Measurements from ENCODE around the gene RING1. TPM values are rescaled to one million over a fixed set of nuclear protein-coding genes. Genes with fewer than 3 reads are reported as not detected.
A peak's percentile ranks its signal among the peaks of the same experiment; 100 is the strongest.

The RING1 gene
- total and polyA plus RNA-seq, 2 donors = 19.1 to 48.3 TPM

- H3K27ac ChIP-seq (ENCODE audit: low read depth) = no peak overlapping the region
- WGBS = 2% methylated on average over 28 of the region's 28 CpGs
- no peaks in the 10 kb centered on the region for H3K4me1 ChIP-seq (ENCODE audit: insufficient read depth)
- H3K36me3 ChIP-seq (ENCODE audit: insufficient read depth) = no peaks in the 10 kb centered on the region
- H3K4me3 ChIP-seq (ENCODE audit: low read depth, low read length) = no peak overlapping the region
- peak; percentile 72 for DNase-seq (ENCODE audit: extremely low spot score)
These were observed 39.8 kb downstream of the RING1 start for GRCh38 chr6:33247977-33248642.

GRCh38 chr6:33248643-33248931, 40.3 kb downstream of the RING1 start:
- H3K4me3 ChIP-seq (ENCODE audit: low read depth, low read length) = peak overlapping the region; percentile 30
- under 1% methylated on average over 18 of the region's 18 CpGs for WGBS
- H3K4me1 ChIP-seq (ENCODE audit: insufficient read depth) = no peaks in the 10 kb centered on the region
- H3K36me3 ChIP-seq (ENCODE audit: insufficient read depth) = no peaks in the 10 kb centered on the region
- H3K27ac ChIP-seq (ENCODE audit: low read depth) = peak overlapping the region; percentile 63
- peak; percentile 31 for DNase-seq (ENCODE audit: extremely low spot score)

GRCh38 chr6:33248932-33249731, 40.8 kb downstream of the RING1 start:
- DNase-seq (ENCODE audit: extremely low spot score) = peak; percentile 97
- H3K27ac ChIP-seq (ENCODE audit: low read depth) = peak overlapping the region; percentile 80
- peak overlapping the region; percentile 37 for H3K4me3 ChIP-seq (ENCODE audit: low read depth, low read length)
- H3K4me1 ChIP-seq (ENCODE audit: insufficient read depth) = no peaks in the 10 kb centered on the region
- under 1% methylated on average over 58 of the region's 58 CpGs for WGBS
- H3K36me3 ChIP-seq (ENCODE audit: insufficient read depth) = no peaks in the 10 kb centered on the region

GRCh38 chr6:33249732-33250630, 41.7 kb downstream of the RING1 start:
- Histone ChIP-seq H3K36me3 (ENCODE audit: insufficient read depth) (no peaks in the 10 kb centered on the region), H3K4me3 (ENCODE audit: low read depth, low read length) (peak overlapping the region; percentile 37), H3K4me1 (ENCODE audit: insufficient read depth) (no peaks in the 10 kb centered on the region), H3K27ac (ENCODE audit: low read depth) (peak overlapping the region; percentile 80)
- WGBS = 14% methylated on average over 15 of the region's 15 CpGs
- no peak for DNase-seq (ENCODE audit: extremely low spot score)

- H3K36me3 ChIP-seq (ENCODE audit: insufficient read depth) = no peaks in the 10 kb centered on the region
- no peak overlapping the region for H3K27ac ChIP-seq (ENCODE audit: low read depth)
- no peak for DNase-seq (ENCODE audit: extremely low spot score)
- H3K4me1 ChIP-seq (ENCODE audit: insufficient read depth) = no peaks in the 10 kb centered on the region
- 94% methylated on average over 13 of the region's 13 CpGs for WGBS
- H3K4me3 ChIP-seq (ENCODE audit: low read depth, low read length) = no peak overlapping the region
These were observed 42.4 kb downstream of the RING1 start for GRCh38 chr6:33250731-33251130.

- H3K4me1 ChIP-seq (ENCODE audit: insufficient read depth) = no peaks in the 10 kb centered on the region
- H3K27ac ChIP-seq (ENCODE audit: low read depth) = no peak overlapping the region
- H3K4me3 ChIP-seq (ENCODE audit: low read depth, low read length) = no peak overlapping the region
- DNase-seq (ENCODE audit: extremely low spot score) = no peak
- 90% methylated on average over 6 of the region's 6 CpGs for WGBS
- no peaks in the 10 kb centered on the region for H3K36me3 ChIP-seq (ENCODE audit: insufficient read depth)
These were observed 43.2 kb downstream of the RING1 start for GRCh38 chr6:33251395-33252012.

- no peaks in the 10 kb centered on the region for H3K4me1 ChIP-seq (ENCODE audit: insufficient read depth)
- H3K36me3 ChIP-seq (ENCODE audit: insufficient read depth) = no peaks in the 10 kb centered on the region
- no peak overlapping the region for H3K27ac ChIP-seq (ENCODE audit: low read depth)
- no peak overlapping the region for H3K4me3 ChIP-seq (ENCODE audit: low read depth, low read length)
- no peak for DNase-seq (ENCODE audit: extremely low spot score)
These were observed 44.5 kb downstream of the RING1 start for GRCh38 chr6:33252759-33253158.

- Histone ChIP-seq H3K4me3 (ENCODE audit: low read depth, low read length) (no peak overlapping the region), H3K4me1 (ENCODE audit: insufficient read depth) (no peaks in the 10 kb centered on the region), H3K36me3 (ENCODE audit: insufficient read depth) (peaks cover 3% of the 10 kb centered on the region), H3K27ac (ENCODE audit: low read depth) (no peak overlapping the region)
- 95% methylated on average over 4 of the region's 4 CpGs for WGBS
- DNase-seq (ENCODE audit: extremely low spot score) = no peak
These were observed 46.3 kb downstream of the RING1 start for GRCh38 chr6:33254591-33254990.

GRCh38 chr6:33259032-33259431, 50.7 kb downstream of the RING1 start:
- H3K27ac ChIP-seq (ENCODE audit: low read depth) = no peak overlapping the region
- no peak for DNase-seq (ENCODE audit: extremely low spot score)
- H3K4me1 ChIP-seq (ENCODE audit: insufficient read depth) = no peaks in the 10 kb centered on the region
- H3K4me3 ChIP-seq (ENCODE audit: low read depth, low read length) = no peak overlapping the region
- peaks cover 3% of the 10 kb centered on the region for H3K36me3 ChIP-seq (ENCODE audit: insufficient read depth)
- 85% methylated on average over 5 of the region's 5 CpGs for WGBS

Small RNA genes within 50 kb of the gene (small RNA-seq; reads per million reads assigned to genes)
- 1.7 reads per million, percentile 85 among the genes with 10 or more reads in this experiment for gene MIR219A1
- 0.09 reads per million for gene RNY4P10

Other genes with a start within 250 kb of the RING1 start
- 79.0 TPM for gene BRD2, start 239.9 kb upstream of the RING1 start, total RNA-seq
- gene BRD2, start 239.9 kb upstream of the RING1 start, polyA plus RNA-seq = 138 TPM
- 2.7 TPM for gene HLA-DOA, start 198.9 kb upstream of the RING1 start, total RNA-seq
- 5.7 TPM for gene HLA-DOA, start 198.9 kb upstream of the RING1 start, polyA plus RNA-seq
- gene HLA-DPA1, start 134.9 kb upstream of the RING1 start, total RNA-seq = 25.4 TPM
- 51.6 TPM for gene HLA-DPA1, start 134.9 kb upstream of the RING1 start, polyA plus RNA-seq
- 16.4 TPM for gene HLA-DPB1, start 132.5 kb upstream of the RING1 start, total RNA-seq
- gene HLA-DPB1, start 132.5 kb upstream of the RING1 start, polyA plus RNA-seq = 74.7 TPM
- gene COL11A2, start 16.0 kb upstream of the RING1 start, total RNA-seq = 1.3 TPM
- gene COL11A2, start 16.0 kb upstream of the RING1 start, polyA plus RNA-seq = 0.30 TPM
- gene RXRB, start 7.8 kb upstream of the RING1 start, total RNA-seq = 21.4 TPM
- 41.6 TPM for gene RXRB, start 7.8 kb upstream of the RING1 start, polyA plus RNA-seq
- 60.0 TPM for gene SLC39A7, start 7.6 kb upstream of the RING1 start, total RNA-seq
- 77.1 TPM for gene SLC39A7, start 7.6 kb upstream of the RING1 start, polyA plus RNA-seq
- 7.6 TPM for gene HSD17B8, start 3.8 kb upstream of the RING1 start, total RNA-seq
- 17.3 TPM for gene HSD17B8, start 3.8 kb upstream of the RING1 start, polyA plus RNA-seq
- 32.4 TPM for gene VPS52, start 63.4 kb downstream of the RING1 start, total RNA-seq
- gene VPS52, start 63.4 kb downstream of the RING1 start, polyA plus RNA-seq = 45.3 TPM
- gene RPS18, start 63.6 kb downstream of the RING1 start, total RNA-seq = 3,033 TPM
- gene RPS18, start 63.6 kb downstream of the RING1 start, polyA plus RNA-seq = 4,357 TPM
- gene B3GALT4, start 68.6 kb downstream of the RING1 start, total RNA-seq = 8.0 TPM
- 19.3 TPM for gene B3GALT4, start 68.6 kb downstream of the RING1 start, polyA plus RNA-seq
- 29.7 TPM for gene WDR46, start 80.7 kb downstream of the RING1 start, total RNA-seq
- gene WDR46, start 80.7 kb downstream of the RING1 start, polyA plus RNA-seq = 40.2 TPM
- gene PFDN6, start 81.1 kb downstream of the RING1 start, total RNA-seq = 24.3 TPM
- 104 TPM for gene PFDN6, start 81.1 kb downstream of the RING1 start, polyA plus RNA-seq
- 44.0 TPM for gene RGL2, start 90.4 kb downstream of the RING1 start, total RNA-seq
- 77.5 TPM for gene RGL2, start 90.4 kb downstream of the RING1 start, polyA plus RNA-seq
- gene TAPBP, start 105.6 kb downstream of the RING1 start, total RNA-seq = 43.0 TPM
- gene TAPBP, start 105.6 kb downstream of the RING1 start, polyA plus RNA-seq = 48.8 TPM
- gene ZBTB22, start 109.2 kb downstream of the RING1 start, total RNA-seq = 15.8 TPM
- gene ZBTB22, start 109.2 kb downstream of the RING1 start, polyA plus RNA-seq = 21.4 TPM
- gene DAXX, start 114.5 kb downstream of the RING1 start, total RNA-seq = 15.3 TPM
- gene DAXX, start 114.5 kb downstream of the RING1 start, polyA plus RNA-seq = 36.7 TPM
- 7.5 TPM for gene KIFC1, start 183.3 kb downstream of the RING1 start, total RNA-seq
- gene KIFC1, start 183.3 kb downstream of the RING1 start, polyA plus RNA-seq = 1.2 TPM
- 16.4 TPM for gene PHF1, start 202.5 kb downstream of the RING1 start, total RNA-seq
- gene PHF1, start 202.5 kb downstream of the RING1 start, polyA plus RNA-seq = 79.4 TPM
- gene CUTA, start 209.6 kb downstream of the RING1 start, total RNA-seq = 62.5 TPM
- gene CUTA, start 209.6 kb downstream of the RING1 start, polyA plus RNA-seq = 192 TPM
- gene SYNGAP1, start 211.6 kb downstream of the RING1 start, total RNA-seq = 9.8 TPM
- gene SYNGAP1, start 211.6 kb downstream of the RING1 start, polyA plus RNA-seq = 19.6 TPM
- 7.8 TPM for gene ZBTB9, start 246.1 kb downstream of the RING1 start, total RNA-seq
- 5.0 TPM for gene ZBTB9, start 246.1 kb downstream of the RING1 start, polyA plus RNA-seq